Caco-2 (cell line): ENCODE results near the gene EPRS1. TPM values are rescaled to one million over a fixed set of nuclear protein-coding genes. Genes with fewer than 3 reads are reported as not detected.
A peak's percentile ranks its signal among the peaks of the same experiment; 100 is the strongest.
"Not testable (repeated sequence)": the region's sequence is repeated elsewhere in the genome, so short reads cannot be mapped to it uniquely, and the experiment has no call there.

Experiments used
- BruUV-seq: library from RNA; stranded (reverse); fragments of 400-500 nt; replicated peaks from 2 replicates; lab custom pipeline; 2021; lab: Mats Ljungman, UMichigan
- CTCF ChIA-PET: fragments of 300-600 bp; sonication (Branson Sonifier 250); formaldehyde crosslinking; loops from one replicate; lab custom pipeline; 2022; ENCODE audit warnings: antibody characterized with exemption; lab: Charles Lee
- POLR2A ChIA-PET: fragments of 300-600 bp; sonication (Branson Sonifier 250); formaldehyde crosslinking; loops from one replicate; lab custom pipeline; 2022; ENCODE audit warnings: antibody characterized with exemption; lab: Charles Lee
- DNase-seq, 2 experiments: peaks; one replicate each; pipeline versions ENCODE4 v3.0.0 to v3.0.0-alpha.2; 2020 to 2022
- H3K27me3 ChIP-seq: replicated peaks from 2 replicates; pipeline ENCODE4 v1.6.0; 2011; ENCODE audit warnings: low read length; ENCODE audit not compliant: control insufficient read depth, insufficient read depth
- H3K36me3 ChIP-seq: 2 replicates; pipeline ENCODE4 v1.5.1; 2011; ENCODE audit warnings: low read length; ENCODE audit not compliant: control insufficient read depth, insufficient read depth
- H3K4me1 ChIP-seq: fragments of 250-450 bp; sonication (Bioruptor Pico); 2 replicates; pipeline ENCODE4 v1.5.1; 2020; ENCODE audit warnings: mild to moderate bottlenecking
- H3K4me3 ChIP-seq: 2 replicates; pipeline ENCODE4 v1.5.1; 2011; ENCODE audit warnings: low read depth, mild to moderate bottlenecking, control low read depth, low read length
- H3K9me3 ChIP-seq: fragments of 250-450 bp; sonication (Bioruptor Pico); 2 replicates; pipeline ENCODE4 v1.5.1; 2020; ENCODE audit warnings: mild to moderate bottlenecking, moderate library complexity
- H3K27ac Mint-ChIP-seq: one replicate; pipeline ENCODE4 v1.8.0; 2022; ENCODE audit warnings: mixed read lengths; ENCODE audit not compliant: unreplicated experiment
- H3K27me3 Mint-ChIP-seq: one replicate; pipeline ENCODE4 v1.8.0; 2022; ENCODE audit warnings: mixed read lengths; ENCODE audit not compliant: insufficient read depth, unreplicated experiment
- H3K36me3 Mint-ChIP-seq: one replicate; pipeline ENCODE4 v1.8.0; 2022; ENCODE audit warnings: mild to moderate bottlenecking, mixed read lengths; ENCODE audit not compliant: insufficient read depth, unreplicated experiment
- H3K4me1 Mint-ChIP-seq: one replicate; pipeline ENCODE4 v1.8.0; 2022; ENCODE audit warnings: low read depth, mixed read lengths; ENCODE audit not compliant: unreplicated experiment
- H3K4me3 Mint-ChIP-seq: one replicate; pipeline ENCODE4 v1.8.0; 2022; ENCODE audit warnings: mild to moderate bottlenecking, moderate library complexity, mixed read lengths; ENCODE audit not compliant: unreplicated experiment
- H3K9me3 Mint-ChIP-seq: one replicate; pipeline ENCODE4 v1.8.0; 2022; ENCODE audit warnings: mixed read lengths; ENCODE audit not compliant: unreplicated experiment
- CTCF ChIP-seq, 2 experiments: fragments of 200-600 bp in 1 of 2; IDR thresholded peaks; 1 replicate in 1 of 2; 2 replicates in 1 of 2; pipeline versions ENCODE4 v1.5.1 to v1.8.0; 2011 to 2022; ENCODE audit warnings: antibody characterized with exemption in 1 of 2, control low read depth in 1 of 2, inconsistent platforms in 1 of 2, low read depth in 1 of 2, low read length in 1 of 2, mild to moderate bottlenecking in 1 of 2, moderate library complexity in 1 of 2; ENCODE audit not compliant: insufficient read depth in 1 of 2, severe bottlenecking in 1 of 2, unreplicated experiment in 1 of 2
- intact Hi-C: fragments of 100-400 bp; cut with micrococcal nuclease; formaldehyde crosslinking; loops from one replicate; pipeline ENCODE4 v1.10.0; 2022; ENCODE audit not compliant: unreplicated experiment
- total RNA-seq: library from RNA; stranded (reverse); gene quantifications from 2 replicates; pipeline ENCODE4 v1.2.3, GENCODE V29; 2022

EPRS1 gene
- total RNA-seq, 1 experiment from 2014 or later = 215 TPM

- Histone ChIP-seq H3K4me1 (0 out of 2 replicates have a peak, but pooled peaks cover 5% of the 10 kb centered on the region), H3K36me3 (peaks cover 2% of the 10 kb centered on the region; the same call in 1 of the 2 replicates), H3K27me3 (no peaks in the 10 kb centered on the region), H3K4me3 (peak overlapping the region; percentile 85), H3K9me3 (no peaks in the 10 kb centered on the region)
- no peak for TF ChIP-seq CTCF (IDR thresholded peaks at IDR 0.05; ENCODE audit: insufficient read depth in 1 of 2, low read depth in 1 of 2, low read length in 1 of 2, severe bottlenecking in 1 of 2, unreplicated experiment in 1 of 2)
- DNase-seq = no peak
- Mint-ChIP-seq H3K4me1 (peaks cover 10% of the 10 kb centered on the region), H3K9me3 (no peaks in the 10 kb centered on the region), H3K4me3 (peak overlapping the region; percentile 69), H3K27ac (no peak overlapping the region), H3K27me3 (no peaks in the 10 kb centered on the region), H3K36me3 (peaks cover 42% of the 10 kb centered on the region)
- POLR2A ChIA-PET = interaction anchor here (0.6 kb wide), 1 partner anchor 20 kb away, joined by 4 read pairs; no protein-coding TSS in a partner anchor
- CTCF ChIA-PET = no interaction called here
- intact Hi-C loops = loop anchor here (1.0 kb wide), 2 partner anchors 29 to 47 kb away; partner anchors contain the start of gene EPRS1
- BruUV-seq = no TSS peak
Measured at GRCh38 chr1:220093361-220094015, 47.2 kb upstream of the EPRS1 start.

- Histone ChIP-seq H3K4me3 (no peak overlapping the region), H3K9me3 (no peaks in the 10 kb centered on the region), H3K36me3 (no peaks in the 10 kb centered on the region), H3K27me3 (no peaks in the 10 kb centered on the region), H3K4me1 (0 out of 2 replicates have a peak, but pooled peaks cover 5% of the 10 kb centered on the region)
- no peaks in the 10 kb centered on the region for H3K27me3 Mint-ChIP-seq
- POLR2A ChIA-PET = no interaction called here
- no peaks in the 10 kb centered on the region for H3K9me3 Mint-ChIP-seq
- no peak overlapping the region for H3K27ac Mint-ChIP-seq
- TF ChIP-seq CTCF (IDR thresholded peaks at IDR 0.05; ENCODE audit: insufficient read depth in 1 of 2, low read depth in 1 of 2, low read length in 1 of 2, severe bottlenecking in 1 of 2, unreplicated experiment in 1 of 2) = no peak
- BruUV-seq = no TSS peak
- DNase-seq = no peak
- CTCF ChIA-PET = no interaction called here
- peaks cover 35% of the 10 kb centered on the region for H3K36me3 Mint-ChIP-seq
- intact Hi-C loops = loop anchor here (1.0 kb wide), 1 partner anchor 46 kb away; the partner anchor contains the start of gene EPRS1
- H3K4me3 Mint-ChIP-seq = no peak overlapping the region
- H3K4me1 Mint-ChIP-seq = peaks cover 10% of the 10 kb centered on the region
Measured at GRCh38 chr1:220092694-220093093, 46.4 kb upstream of the EPRS1 start.

GRCh38 chr1:220089650-220090556 lies 43.6 kb upstream of the EPRS1 start, which contains the start of gene BPNT1:
TSS of gene BPNT1 (minus strand) at chr1:220089788. CDS start at chr1:220079846, 9,942 bp downstream.
- H3K36me3 ChIP-seq = no peaks in the 10 kb centered on the region
- ChIA-PET CTCF (interaction anchor here (0.6 to 0.7 kb wide), 7 partner anchors 23 to 459 kb away, joined by 3 to 5 read pairs (median 4); partner anchors contain the start of gene EPRS1), POLR2A (interaction anchor here (0.6 to 0.9 kb wide), 3 partner anchors 44 to 112 kb away, joined by 4 to 6 read pairs (median 5); partner anchors contain the start of gene EPRS1)
- no TSS peak for BruUV-seq
- peak within 1 kb of the TSS; percentile 69 for H3K4me3 ChIP-seq
- peak within 1 kb of the TSS; percentile 100 for H3K4me3 Mint-ChIP-seq
- no peaks in the 10 kb centered on the region for H3K4me1 Mint-ChIP-seq
- H3K27ac Mint-ChIP-seq = peak within 1 kb of the TSS; percentile 94
- 0 out of 2 replicates have a peak, but pooled peaks cover 5% of the 10 kb centered on the region for H3K4me1 ChIP-seq
- intact Hi-C loops = loop anchor here (1.0 kb wide), 1 partner anchor 44 kb away; the partner anchor contains the start of gene EPRS1
- no peaks in the 10 kb centered on the region for H3K9me3 ChIP-seq
- H3K27me3 ChIP-seq = no peaks in the 10 kb centered on the region
- no peak for TF ChIP-seq CTCF (IDR thresholded peaks at IDR 0.05; ENCODE audit: insufficient read depth in 1 of 2, low read depth in 1 of 2, low read length in 1 of 2, severe bottlenecking in 1 of 2, unreplicated experiment in 1 of 2)
- H3K36me3 Mint-ChIP-seq = peaks cover 14% of the 10 kb centered on the region
- peak; percentile 96 to 97 for DNase-seq
- no peaks in the 10 kb centered on the region for H3K27me3 Mint-ChIP-seq
- no peaks in the 10 kb centered on the region for H3K9me3 Mint-ChIP-seq

- POLR2A ChIA-PET, H3K9me3 ChIP-seq, H3K27me3 ChIP-seq, intact Hi-C loops, H3K36me3 ChIP-seq, H3K9me3 Mint-ChIP-seq, BruUV-seq, H3K4me1 Mint-ChIP-seq, H3K4me3 Mint-ChIP-seq, H3K27ac Mint-ChIP-seq, H3K27me3 Mint-ChIP-seq, H3K4me1 ChIP-seq, H3K4me3 ChIP-seq: not testable (repeated sequence)
- peak in 1 of 2 experiments; percentile 27 for DNase-seq
- CTCF ChIA-PET = interaction anchor here (0.7 kb wide), 2 partner anchors 20 to 22 kb away, joined by 3 read pairs; no protein-coding TSS in a partner anchor
- peaks cover 14% of the 10 kb centered on the region for H3K36me3 Mint-ChIP-seq
Measured at GRCh38 chr1:220086261-220086686, 40.0 kb upstream of the EPRS1 start.
